AG04450 (cell line): ENCODE results near the gene LINGO1. TPM values are rescaled to one million over a fixed set of nuclear protein-coding genes. Genes with fewer than 3 reads are reported as not detected.

Experiments used
- CTCF ChIA-PET: fragments of 300-600, 350-600 bp; formaldehyde crosslinking; extraction: SDS; loops from one replicate; lab custom pipeline; 2022; ENCODE audit warnings: antibody characterized with exemption, inconsistent platforms; lab: Charles Lee
- POLR2A ChIA-PET: fragments of 350-600 bp; formaldehyde crosslinking; extraction: SDS; loops from one replicate; lab custom pipeline; 2021; ENCODE audit warnings: antibody characterized with exemption, inconsistent platforms; lab: Yijun Ruan, JAX
- DNase-seq: peaks from one replicate; pipeline ENCODE4 v3.0.0-alpha.2; 2011; ENCODE audit warnings: low read depth, low spot score
- H3K27ac ChIP-seq: one replicate; pipeline ENCODE4 v1.5.1; 2012; ENCODE audit warnings: low read depth, low read length, control low read depth
- H3K27me3 ChIP-seq: one replicate; pipeline ENCODE4 v1.6.0; 2012; ENCODE audit warnings: low read length; ENCODE audit not compliant: control insufficient read depth, insufficient read depth
- H3K4me3 ChIP-seq: 2 replicates; pipeline ENCODE4 v1.5.1; 2011; ENCODE audit warnings: mild to moderate bottlenecking, low read depth, low read length, control low read depth
- H3K9me3 ChIP-seq: 2 replicates; pipeline ENCODE4 v1.5.1; 2012; ENCODE audit warnings: low read length; ENCODE audit not compliant: control insufficient read depth, insufficient read depth
- CTCF ChIP-seq: IDR thresholded peaks from 2 replicates; pipeline ENCODE4 v1.5.1; 2011; ENCODE audit warnings: low read depth, low read length, control low read depth, inconsistent platforms
- polyA plus RNA-seq: library from polyadenylated mRNA; depleted of rRNA; stranded (reverse); fragments of >200 nt; gene quantifications from 2 replicates; pipeline ENCODE4 v1.2.3, GENCODE V29; 2011

The LINGO1 gene
- polyA plus RNA-seq, 1 experiment, result not detected

- no peak for DNase-seq
- ChIA-PET POLR2A (no interaction called here), CTCF (interaction anchor here (1.2 to 4.0 kb wide), 2 partner anchors 189 to 664 kb away, joined by 3 to 19 read pairs; no protein-coding TSS in a partner anchor)
- Histone ChIP-seq H3K27me3 (peaks cover 76% of the 10 kb centered on the region), H3K9me3 (peaks cover 3% of the 10 kb centered on the region; the same call in 1 of the 2 replicates), H3K27ac (no peak overlapping the region), H3K4me3 (no peak overlapping the region)
- TF ChIP-seq CTCF, result no peak
Measured at GRCh38 chr15:77631745-77632533, 773 bp downstream of the LINGO1 start.

GRCh38 chr15:77630956-77631744 lies 1.6 kb downstream of the LINGO1 start:
- peaks cover 3% of the 10 kb centered on the region; the same call in 1 of the 2 replicates for H3K9me3 ChIP-seq
- no peak for TF ChIP-seq CTCF
- CTCF ChIA-PET, result interaction anchor here (0.8 to 4.0 kb wide), 3 partner anchors 13 to 663 kb away, joined by 3 to 19 read pairs (median 3); no protein-coding TSS in a partner anchor
- peaks cover 79% of the 10 kb centered on the region for H3K27me3 ChIP-seq
- no peak overlapping the region for H3K27ac ChIP-seq
- H3K4me3 ChIP-seq, result no peak overlapping the region
- POLR2A ChIA-PET, result no interaction called here
- DNase-seq, result no peak

GRCh38 chr15:77630056-77630455 lies 2.7 kb downstream of the LINGO1 start:
- Histone ChIP-seq H3K9me3 (peaks cover 3% of the 10 kb centered on the region; the same call in 1 of the 2 replicates), H3K4me3 (no peak overlapping the region), H3K27ac (no peak overlapping the region), H3K27me3 (peaks cover 77% of the 10 kb centered on the region)
- ChIA-PET CTCF (interaction anchor here (4.0 kb wide), 1 partner anchor 191 kb away, joined by 19 read pairs; no protein-coding TSS in a partner anchor), POLR2A (no interaction called here)
- DNase-seq, result no peak
- TF ChIP-seq CTCF, result no peak

GRCh38 chr15:77629070-77630030 lies 3.4 kb downstream of the LINGO1 start:
- TF ChIP-seq CTCF, result no peak
- CTCF ChIA-PET, result interaction anchor here (2.0 to 4.0 kb wide), 2 partner anchors 11 to 192 kb away, joined by 6 to 19 read pairs; no protein-coding TSS in a partner anchor
- peaks cover 75% of the 10 kb centered on the region for H3K27me3 ChIP-seq

More at GRCh38 chr15:77629070-77630030, 3.4 kb downstream of the LINGO1 start:
- no peak overlapping the region for H3K4me3 ChIP-seq
- POLR2A ChIA-PET, result no interaction called here
- H3K27ac ChIP-seq, result no peak overlapping the region
- H3K9me3 ChIP-seq, result peaks cover 3% of the 10 kb centered on the region; the same call in 1 of the 2 replicates
- no peak for DNase-seq
